HepG2 (cell line): ENCODE measurements around the gene FCHSD1. TPM values are rescaled to one million over a fixed set of nuclear protein-coding genes. Genes with fewer than 3 reads are reported as not detected.

Experiments used
- CEBPG ChIP-seq: IDR thresholded peaks from 2 replicates; pipeline ENCODE4 v1.6.1; 2016
- GABPA ChIP-seq, 2 experiments: IDR thresholded peaks; 2 replicates each; pipeline ENCODE4 v1.6.1; 2011 to 2016; ENCODE audit warnings: low read depth in 2 of 2, low read length in 1 of 2, missing biosample characterization in 1 of 2, missing genetic modification characterization in 1 of 2
- GATAD2A ChIP-seq: IDR thresholded peaks from 2 replicates; pipeline ENCODE4 v1.6.1; 2016
- HNRNPH1 ChIP-seq: fragments of 200-400 bp; formaldehyde crosslinking; optimal IDR thresholded peaks from 2 replicates; pipeline ENCODE3; 2017; ENCODE audit warnings: mild to moderate bottlenecking, low read depth, low read length
- KAT2B ChIP-seq: fragments of 150-350 bp; IDR thresholded peaks from 2 replicates; pipeline ENCODE4 v1.6.1; 2014; ENCODE audit warnings: low read depth, low read length, borderline replicate concordance
- KDM5B ChIP-seq: sonication (generic); formaldehyde crosslinking; IDR thresholded peaks from 2 replicates; pipeline ENCODE4 v1.4.0; 2020; ENCODE audit warnings: missing genetic modification reagents, mild to moderate bottlenecking, borderline replicate concordance
- MED8 ChIP-seq: sonication (generic); formaldehyde crosslinking; IDR thresholded peaks from 2 replicates; pipeline ENCODE4 v1.8.1; 2023; ENCODE audit warnings: mild to moderate bottlenecking, missing genetic modification reagents; ENCODE audit not compliant: insufficient replicate concordance
- MEF2D ChIP-seq: sonication (generic); formaldehyde crosslinking; IDR thresholded peaks from 2 replicates; pipeline ENCODE4 v1.5.1; 2020; ENCODE audit warnings: mild to moderate bottlenecking, missing genetic modification reagents
- NBN ChIP-seq: fragments of 450-650 bp; conservative IDR thresholded peaks from 2 replicates; pipeline ENCODE4 v1.6.1; 2017
- NR2F6 ChIP-seq, 2 experiments: IDR thresholded peaks; 2 replicates each; pipeline ENCODE4 v1.6.1; 2016; ENCODE audit warnings: antibody characterized with exemption in 1 of 2, mild to moderate bottlenecking in 1 of 2
- SOX6 ChIP-seq, 2 experiments: fragments of 450-650 bp in 1 of 2; sonication (generic) in 1 of 2; formaldehyde crosslinking in 1 of 2; IDR thresholded peaks; 2 replicates each; pipeline versions ENCODE4 v1.4.0 to v1.6.1; 2017 to 2020; ENCODE audit warnings: antibody characterized with exemption in 1 of 2, mild to moderate bottlenecking in 1 of 2, missing genetic modification reagents in 1 of 2
- SP4 ChIP-seq: sonication (generic); formaldehyde crosslinking; IDR thresholded peaks from 2 replicates; pipeline ENCODE4 v1.8.1; 2023; ENCODE audit warnings: mild to moderate bottlenecking, missing genetic modification reagents
- TARDBP ChIP-seq: sonication (generic); formaldehyde crosslinking; IDR thresholded peaks from 2 replicates; pipeline ENCODE4 v1.8.0; 2022; ENCODE audit warnings: mild to moderate bottlenecking, missing genetic modification reagents
- TP53 ChIP-seq: sonication (generic); formaldehyde crosslinking; conservative IDR thresholded peaks from 2 replicates; pipeline ENCODE4 v1.4.0; 2020; ENCODE audit warnings: missing genetic modification reagents
- YEATS4 ChIP-seq: sonication (generic); formaldehyde crosslinking; IDR thresholded peaks from 2 replicates; pipeline ENCODE4 v1.4.0; 2020; ENCODE audit warnings: missing genetic modification reagents, borderline replicate concordance
- ZNF263 ChIP-seq: sonication (generic); formaldehyde crosslinking; IDR thresholded peaks from 2 replicates; pipeline ENCODE4 v1.4.0; 2020; ENCODE audit warnings: missing genetic modification reagents
- ZNF292 ChIP-seq: sonication (generic); formaldehyde crosslinking; IDR thresholded peaks from 2 replicates; pipeline ENCODE4 v1.8.1; 2022; ENCODE audit warnings: mild to moderate bottlenecking, low read depth, missing genetic modification reagents, borderline replicate concordance
- ZNF329 ChIP-seq: sonication (generic); formaldehyde crosslinking; IDR thresholded peaks from 2 replicates; pipeline ENCODE4 v1.9.0; 2021; ENCODE audit warnings: low read depth, mild to moderate bottlenecking, missing genetic modification reagents
- ZNF484 ChIP-seq: sonication (generic); formaldehyde crosslinking; IDR thresholded peaks from 2 replicates; pipeline ENCODE4 v1.5.1; 2020; ENCODE audit warnings: mild to moderate bottlenecking, low read depth, missing genetic modification reagents, borderline replicate concordance
- ZNF605 ChIP-seq: sonication (generic); formaldehyde crosslinking; IDR thresholded peaks from 2 replicates; pipeline ENCODE4 v1.8.0; 2022; ENCODE audit warnings: mild to moderate bottlenecking, missing genetic modification reagents
- ZNF672 ChIP-seq: sonication (generic); formaldehyde crosslinking; IDR thresholded peaks from 2 replicates; pipeline ENCODE4 v1.8.1; 2022; ENCODE audit warnings: missing genetic modification reagents
- ZNF713 ChIP-seq: sonication (generic); formaldehyde crosslinking; IDR thresholded peaks from 2 replicates; pipeline ENCODE4 v1.4.0; 2020; ENCODE audit warnings: mild to moderate bottlenecking, missing genetic modification reagents
- ZNF720 ChIP-seq: sonication (generic); formaldehyde crosslinking; IDR thresholded peaks from 2 replicates; pipeline ENCODE4 v1.4.0; 2020; ENCODE audit warnings: missing genetic modification reagents
- ZNF850 ChIP-seq: sonication (generic); formaldehyde crosslinking; conservative IDR thresholded peaks from 2 replicates; pipeline ENCODE4 v1.9.0; 2021; ENCODE audit warnings: mild to moderate bottlenecking, missing genetic modification reagents
- polyA plus RNA-seq, 8 experiments: library from polyadenylated mRNA; depleted of rRNA in 3 of 8; stranded (reverse) in 7 of 8; unstranded in 1 of 8; fragments of >200 nt; fragmentation: Illumina TruSeq in 4 of 8; extraction: Trizol in 4 of 8; gene quantifications; 2 replicates each; pipeline versions ENCODE4 v1.2.1 to v1.2.3, GENCODE V29; 2011 to 2016; ENCODE audit warnings: low read depth in 4 of 8, missing spikeins in 1 of 8, mixed read lengths in 1 of 8; ENCODE audit not compliant: insufficient read depth in 1 of 8
- total RNA-seq, 5 experiments: library from RNA; depleted of rRNA; stranded (reverse); fragments of >200 nt; fragmentation: Illumina TruSeq; extraction: Trizol; gene quantifications; 2 replicates each; pipeline ENCODE4 v1.2.3, GENCODE V29; 2016; ENCODE audit warnings: low read depth in 1 of 5
- TF ChIP-seq, protein P1 (sequence below): sonication (generic); formaldehyde crosslinking; IDR thresholded peaks from 2 replicates; pipeline ENCODE4 v1.4.0; 2020; ENCODE audit warnings: missing genetic modification reagents, mild to moderate bottlenecking, borderline replicate concordance
- TF ChIP-seq, protein P2 (sequence below): IDR thresholded peaks from 2 replicates; pipeline ENCODE4 v1.6.1; 2012; ENCODE audit warnings: inconsistent platforms
- TF ChIP-seq, protein P3 (sequence below): sonication (generic); formaldehyde crosslinking; IDR thresholded peaks from 2 replicates; pipeline ENCODE4 v1.5.0; 2020; ENCODE audit warnings: missing genetic modification reagents
- TF ChIP-seq, protein P4 (sequence below): sonication (generic); formaldehyde crosslinking; IDR thresholded peaks from 2 replicates; pipeline ENCODE4 v1.8.0; 2022; ENCODE audit warnings: mild to moderate bottlenecking, missing genetic modification reagents, moderate library complexity

FCHSD1 gene
- total and polyA plus RNA-seq, 2 of the 13 experiments (the other 11 are each of a cell fraction or from before 2014, with no cell fraction given), result 5.5 to 15.4 TPM

DNA sequence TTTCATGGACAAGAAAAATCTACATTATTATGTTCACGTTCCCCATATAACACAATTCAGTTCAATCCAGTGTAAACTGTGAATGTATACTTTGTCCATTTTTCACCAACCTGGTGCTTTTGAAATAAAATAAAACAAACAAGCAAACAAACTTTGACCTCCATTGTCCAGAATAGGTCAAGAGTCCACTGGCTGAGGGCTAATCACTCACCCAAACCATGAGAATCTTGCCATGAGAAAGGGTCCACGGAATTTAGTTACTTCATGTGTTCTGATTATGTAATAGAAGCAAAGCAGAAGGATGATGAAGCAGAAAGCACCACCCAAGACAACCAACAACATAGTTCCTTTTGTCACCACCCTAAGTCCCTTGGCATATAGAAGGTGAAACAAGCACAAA lies 61.1 kb downstream of the FCHSD1 start (continued):
- TF ChIP-seq NBN, result no peak
- no peak for TF ChIP-seq TP53
- TF ChIP-seq GATAD2A (CRISPR knock-in tag), result peak; percentile 93
- TF ChIP-seq ZNF605 (CRISPR knock-in tag), result no peak
- no peak for TF ChIP-seq ZNF263 (CRISPR knock-in tag)
- TF ChIP-seq ZNF672 (CRISPR knock-in tag), result no peak
- TF ChIP-seq ZNF713, result no peak
- TF ChIP-seq, protein P1, sequence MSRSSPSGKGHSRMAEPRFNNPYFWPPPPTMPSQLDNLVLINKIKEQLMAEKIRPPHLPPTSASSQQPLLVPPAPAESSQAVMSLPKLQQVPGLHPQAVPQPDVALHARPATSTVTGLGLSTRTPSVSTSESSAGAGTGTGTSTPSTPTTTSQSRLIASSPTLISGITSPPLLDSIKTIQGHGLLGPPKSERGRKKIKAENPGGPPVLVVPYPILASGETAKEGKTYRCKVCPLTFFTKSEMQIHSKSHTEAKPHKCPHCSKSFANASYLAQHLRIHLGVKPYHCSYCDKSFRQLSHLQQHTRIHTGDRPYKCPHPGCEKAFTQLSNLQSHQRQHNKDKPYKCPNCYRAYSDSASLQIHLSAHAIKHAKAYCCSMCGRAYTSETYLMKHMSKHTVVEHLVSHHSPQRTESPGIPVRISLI (CRISPR knock-in tag), result no peak
- TF ChIP-seq ZNF292, result peak; percentile 18; the same call in 1 of the 2 replicates
- no peak for TF ChIP-seq MED8 (CRISPR knock-in tag)
- TF ChIP-seq YEATS4 (CRISPR knock-in tag), result no peak
- TF ChIP-seq ZNF484 (CRISPR knock-in tag), result no peak
- TF ChIP-seq SP4 (CRISPR knock-in tag), result no peak
- TF ChIP-seq ZNF720, result no peak
- peak; percentile 52; the same call in 1 of the 2 replicates for TF ChIP-seq TARDBP
- no peak for TF ChIP-seq KDM5B (CRISPR knock-in tag)
- no peak for TF ChIP-seq HNRNPH1
- TF ChIP-seq CEBPG (CRISPR knock-in tag), result peak; percentile 69
- peak; percentile 88 for TF ChIP-seq NR2F6 (IDR thresholded peaks at IDR 0.05)
- peak; percentile 77 for TF ChIP-seq NR2F6 (CRISPR knock-in tag; IDR thresholded peaks at IDR 0.05)
- TF ChIP-seq ZNF329 (CRISPR knock-in tag), result no peak
- TF ChIP-seq, protein P2, sequence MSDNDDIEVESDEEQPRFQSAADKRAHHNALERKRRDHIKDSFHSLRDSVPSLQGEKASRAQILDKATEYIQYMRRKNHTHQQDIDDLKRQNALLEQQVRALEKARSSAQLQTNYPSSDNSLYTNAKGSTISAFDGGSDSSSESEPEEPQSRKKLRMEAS, result peak; percentile 47; the same call in 1 of the 2 replicates
- TF ChIP-seq MEF2D, result 0 out of 2 replicates have a peak, but pooled peaks have one; percentile 39
- TF ChIP-seq, protein P3, sequence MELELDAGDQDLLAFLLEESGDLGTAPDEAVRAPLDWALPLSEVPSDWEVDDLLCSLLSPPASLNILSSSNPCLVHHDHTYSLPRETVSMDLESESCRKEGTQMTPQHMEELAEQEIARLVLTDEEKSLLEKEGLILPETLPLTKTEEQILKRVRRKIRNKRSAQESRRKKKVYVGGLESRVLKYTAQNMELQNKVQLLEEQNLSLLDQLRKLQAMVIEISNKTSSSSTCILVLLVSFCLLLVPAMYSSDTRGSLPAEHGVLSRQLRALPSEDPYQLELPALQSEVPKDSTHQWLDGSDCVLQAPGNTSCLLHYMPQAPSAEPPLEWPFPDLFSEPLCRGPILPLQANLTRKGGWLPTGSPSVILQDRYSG (CRISPR knock-in tag), result no peak
- TF ChIP-seq GABPA (IDR thresholded peaks at IDR 0.05; ENCODE audit: low read depth, low read length), result no peak
- 0 out of 2 replicates have a peak, but pooled peaks have one; percentile 34 for TF ChIP-seq GABPA (CRISPR knock-in tag; IDR thresholded peaks at IDR 0.05; ENCODE audit: low read depth)
- no peak for TF ChIP-seq KAT2B
- TF ChIP-seq ZNF850 (CRISPR knock-in tag), result 0 out of 2 replicates have a peak, but pooled peaks have one; percentile 39
- TF ChIP-seq, protein P4, sequence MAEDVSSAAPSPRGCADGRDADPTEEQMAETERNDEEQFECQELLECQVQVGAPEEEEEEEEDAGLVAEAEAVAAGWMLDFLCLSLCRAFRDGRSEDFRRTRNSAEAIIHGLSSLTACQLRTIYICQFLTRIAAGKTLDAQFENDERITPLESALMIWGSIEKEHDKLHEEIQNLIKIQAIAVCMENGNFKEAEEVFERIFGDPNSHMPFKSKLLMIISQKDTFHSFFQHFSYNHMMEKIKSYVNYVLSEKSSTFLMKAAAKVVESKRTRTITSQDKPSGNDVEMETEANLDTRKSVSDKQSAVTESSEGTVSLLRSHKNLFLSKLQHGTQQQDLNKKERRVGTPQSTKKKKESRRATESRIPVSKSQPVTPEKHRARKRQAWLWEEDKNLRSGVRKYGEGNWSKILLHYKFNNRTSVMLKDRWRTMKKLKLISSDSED, result no peak
- no peak for TF ChIP-seq SOX6 (IDR thresholded peaks at IDR 0.05)
- TF ChIP-seq SOX6 (CRISPR knock-in tag; IDR thresholded peaks at IDR 0.05), result peak; percentile 98
